AG04450 (cell line): ENCODE measurements around the gene RGS17. TPM values are rescaled to one million over a fixed set of nuclear protein-coding genes. Genes with fewer than 3 reads are reported as not detected.
A peak's percentile ranks its signal among the peaks of the same experiment; 100 is the strongest.

Source experiments
- CTCF ChIA-PET: fragments of 300-600, 350-600 bp; formaldehyde crosslinking; extraction: SDS; loops from one replicate; lab custom pipeline; 2022; ENCODE audit warnings: antibody characterized with exemption, inconsistent platforms; lab: Charles Lee
- POLR2A ChIA-PET: fragments of 350-600 bp; formaldehyde crosslinking; extraction: SDS; loops from one replicate; lab custom pipeline; 2021; ENCODE audit warnings: antibody characterized with exemption, inconsistent platforms; lab: Yijun Ruan, JAX
- DNase-seq: peaks from one replicate; pipeline ENCODE4 v3.0.0-alpha.2; 2011; ENCODE audit warnings: low read depth, low spot score
- H3K27ac ChIP-seq: one replicate; pipeline ENCODE4 v1.5.1; 2012; ENCODE audit warnings: low read depth, low read length, control low read depth
- H3K27me3 ChIP-seq: one replicate; pipeline ENCODE4 v1.6.0; 2012; ENCODE audit warnings: low read length; ENCODE audit not compliant: control insufficient read depth, insufficient read depth
- H3K4me3 ChIP-seq: 2 replicates; pipeline ENCODE4 v1.5.1; 2011; ENCODE audit warnings: mild to moderate bottlenecking, low read depth, low read length, control low read depth
- H3K9me3 ChIP-seq: 2 replicates; pipeline ENCODE4 v1.5.1; 2012; ENCODE audit warnings: low read length; ENCODE audit not compliant: control insufficient read depth, insufficient read depth
- CTCF ChIP-seq: IDR thresholded peaks from 2 replicates; pipeline ENCODE4 v1.5.1; 2011; ENCODE audit warnings: low read depth, low read length, control low read depth, inconsistent platforms
- polyA plus RNA-seq: library from polyadenylated mRNA; depleted of rRNA; stranded (reverse); fragments of >200 nt; gene quantifications from 2 replicates; pipeline ENCODE4 v1.2.3, GENCODE V29; 2011

RGS17 gene
- polyA plus RNA-seq, 1 experiment, result 12.2 TPM

- H3K27ac ChIP-seq, result peak overlapping the region; percentile 61
- ChIA-PET CTCF (no interaction called here), POLR2A (no interaction called here)
- no peaks in the 10 kb centered on the region; the same call in 1 of the 2 replicates for H3K9me3 ChIP-seq
- peak overlapping the region; percentile 92 for H3K4me3 ChIP-seq
- no peak for TF ChIP-seq CTCF
- no peaks in the 10 kb centered on the region for H3K27me3 ChIP-seq
- no peak for DNase-seq
Observed at GRCh38 chr6:152984513-152984872, 146.6 kb downstream of the RGS17 start.

DNA sequence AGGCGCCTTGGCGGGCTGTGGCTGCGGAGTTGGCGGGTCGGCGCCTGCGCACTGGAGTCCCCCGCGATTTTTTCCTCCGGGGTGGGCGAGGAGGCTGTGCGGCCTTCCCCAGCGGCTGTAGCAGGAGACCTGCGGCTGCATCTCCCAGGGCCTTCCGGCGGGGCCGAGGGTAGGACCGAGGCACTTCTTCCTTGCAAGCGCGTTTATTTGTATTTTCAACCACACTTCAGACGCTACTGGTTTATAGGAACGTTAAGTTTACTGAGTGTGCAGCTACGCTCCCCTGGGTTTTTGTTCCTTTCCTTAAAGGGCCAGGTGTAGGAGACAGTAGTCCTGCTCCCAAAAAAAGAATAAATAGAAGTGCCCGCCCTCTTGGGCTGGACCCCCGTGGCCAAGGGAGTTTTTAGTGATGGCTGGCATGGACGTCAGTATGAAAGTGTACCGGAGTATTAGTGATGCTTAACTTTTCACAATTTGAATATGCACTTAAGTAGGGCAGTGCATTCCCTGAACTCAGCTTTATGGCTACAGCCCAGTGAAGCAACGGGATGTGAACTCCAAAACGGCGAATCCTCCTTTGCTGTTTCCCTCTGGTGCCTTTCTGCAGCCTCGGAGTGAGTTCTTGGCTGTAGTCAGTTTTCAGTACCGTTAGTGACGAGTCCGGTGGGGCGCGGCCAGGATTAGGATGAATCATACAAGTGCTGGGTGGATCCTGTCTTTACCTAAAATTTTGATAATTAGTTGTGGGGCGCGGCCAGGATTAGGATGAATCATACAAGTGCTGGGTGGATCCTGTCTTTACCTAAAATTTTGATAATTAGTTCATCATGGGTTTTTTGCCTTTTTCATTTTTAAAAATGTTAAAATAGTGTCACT is 147.2 kb downstream of the RGS17 start:
- POLR2A ChIA-PET, result no interaction called here
- Histone ChIP-seq H3K27ac (peak overlapping the region; percentile 93), H3K4me3 (peak overlapping the region; percentile 92), H3K27me3 (no peaks in the 10 kb centered on the region), H3K9me3 (no peaks in the 10 kb centered on the region; the same call in 1 of the 2 replicates)
- CTCF ChIA-PET, result interaction anchor here (1.1 kb wide), 1 partner anchor 15 kb away, joined by 3 read pairs; no protein-coding TSS in a partner anchor
- DNase-seq, result peak; percentile 29
- no peak for TF ChIP-seq CTCF

DNA sequence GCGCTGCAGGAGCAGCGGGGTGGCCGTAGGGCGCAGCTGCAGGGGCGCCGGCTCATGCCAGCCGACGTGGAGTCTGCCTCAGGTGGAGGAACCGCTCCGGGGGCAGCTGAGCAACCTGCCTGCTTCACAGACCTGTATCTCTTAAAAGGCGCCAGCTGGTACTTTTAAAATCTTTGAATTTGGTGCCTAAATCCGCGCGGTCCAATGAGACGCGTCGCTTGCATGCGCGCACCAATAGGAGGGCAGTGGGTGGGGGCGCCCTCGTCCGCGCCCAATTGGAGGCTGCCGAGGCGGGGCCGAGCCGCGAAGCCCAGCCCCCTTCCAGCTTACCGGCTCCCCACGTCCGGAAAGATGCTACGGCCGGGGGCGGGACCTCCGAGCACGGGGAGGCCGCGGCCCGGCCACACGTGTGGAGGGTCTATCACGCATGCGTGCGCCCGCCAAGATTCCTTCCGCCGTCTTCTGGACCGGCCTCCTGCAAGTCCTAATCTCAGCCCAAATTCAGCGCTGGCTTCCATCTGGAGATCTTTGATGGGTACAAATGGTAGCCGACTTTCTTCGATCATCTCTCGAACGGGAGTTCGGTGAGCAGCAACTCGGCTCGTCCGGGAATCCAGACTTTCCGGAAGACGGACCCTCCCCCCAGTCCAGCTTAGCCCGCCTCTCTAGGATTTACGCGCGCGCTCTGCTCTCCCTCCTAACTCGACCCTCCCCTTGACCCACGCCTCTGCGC is 148.0 kb downstream of the RGS17 start, which contains the start of gene FBXO5:
FBXO5 (minus strand) TSS at position 138 of the 733 bp plus-strand sequence; CDS start at position 56, 82 bp downstream.
- peak within 1 kb of the TSS; percentile 92 for H3K4me3 ChIP-seq
- DNase-seq, result peak; percentile 94
- CTCF ChIA-PET, result interaction anchor here (1.1 kb wide), 1 partner anchor 15 kb away, joined by 3 read pairs; no protein-coding TSS in a partner anchor
- H3K27me3 ChIP-seq, result no peaks in the 10 kb centered on the region
- peak within 1 kb of the TSS; percentile 93 for H3K27ac ChIP-seq
- POLR2A ChIA-PET, result interaction anchor here (0.8 to 1.0 kb wide), 2 partner anchors 10 to 15 kb away, joined by 5 to 6 read pairs; no protein-coding TSS in a partner anchor
- no peaks in the 10 kb centered on the region; the same call in 1 of the 2 replicates for H3K9me3 ChIP-seq
- TF ChIP-seq CTCF, result no peak

DNA sequence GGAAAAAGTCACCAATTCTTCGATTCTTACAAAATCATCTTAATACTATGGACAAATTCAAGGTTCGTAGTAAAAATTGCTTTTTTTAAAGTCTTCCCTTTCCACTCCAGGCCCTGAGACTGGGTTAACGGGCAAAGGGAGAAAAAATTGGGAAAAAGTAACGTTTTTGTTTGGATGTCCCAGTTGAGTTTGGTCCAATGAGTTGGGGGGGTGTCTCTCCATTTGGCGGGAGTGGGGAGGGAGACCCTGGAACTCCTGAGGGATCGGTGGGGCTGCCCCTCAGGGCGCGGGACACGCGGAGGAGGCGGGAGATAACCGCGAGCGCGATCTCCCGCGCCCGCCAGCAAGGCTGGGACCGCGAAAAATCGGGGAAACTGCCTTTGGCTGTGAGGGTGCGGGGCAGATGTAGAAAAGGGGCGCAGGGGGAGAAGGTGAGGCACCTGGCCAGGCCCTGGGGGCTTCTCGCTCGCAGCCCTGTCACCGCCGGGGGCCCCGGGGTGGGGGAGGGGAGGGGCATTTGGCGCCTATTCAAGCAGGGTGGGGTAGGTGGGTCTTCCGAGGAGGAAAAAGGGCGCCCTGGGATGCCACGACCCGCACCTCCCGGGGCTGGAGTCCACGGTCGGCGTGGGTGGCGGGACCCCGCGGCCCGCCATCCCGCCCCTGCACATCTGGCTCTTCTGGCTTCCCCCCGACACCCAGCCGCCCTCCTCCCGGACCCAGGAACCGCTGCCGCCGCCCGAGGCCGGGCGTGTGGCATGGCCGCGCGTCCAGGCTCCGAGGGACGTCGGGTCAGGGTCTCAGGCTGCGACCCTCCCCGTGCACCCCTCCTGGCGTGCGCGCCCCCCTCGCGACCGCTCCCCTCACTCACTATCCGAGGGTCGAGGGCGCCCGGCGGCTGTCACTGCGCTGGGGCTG is 148.8 kb downstream of the RGS17 start:
- Histone ChIP-seq H3K9me3 (no peaks in the 10 kb centered on the region; the same call in 1 of the 2 replicates), H3K27ac (no peak overlapping the region), H3K27me3 (no peaks in the 10 kb centered on the region), H3K4me3 (peak overlapping the region; percentile 76)
- no peak for TF ChIP-seq CTCF
- ChIA-PET POLR2A (interaction anchor here (0.8 to 1.0 kb wide), 2 partner anchors 9 to 14 kb away, joined by 5 to 6 read pairs; no protein-coding TSS in a partner anchor), CTCF (no interaction called here)
- DNase-seq, result no peak
